Cardiac septum (tissue), 1 donor: ENCODE data around the gene CTNNAL1. TPM values are rescaled to one million over a fixed set of nuclear protein-coding genes. Genes with fewer than 3 reads are reported as not detected.
"Not testable (repeated sequence)": the region's sequence is repeated elsewhere in the genome, so short reads cannot be mapped to it uniquely, and the experiment has no call there.

Experiments used
- DNase-seq: peaks from one replicate; pipeline ENCODE4 v3.0.0-alpha.2; 2020; ENCODE audit warnings: low spot score
- intact Hi-C: fragments of 100-400 bp; cut with DNase I; formaldehyde crosslinking; loops from one replicate; pipeline ENCODE4 v1.14.0; 2022
- microRNA-seq: library from miRNA; unstranded; fragments of <30 nt; microRNA quantifications from one replicate; pipeline ENCODE4 v1.2.0, GENCODE V29; 2020
- total RNA-seq: library from RNA; stranded (reverse); fragmentation: NEBNext Ultra II Directional; extraction: Animal tissue kit (Norgen Biotek cat#: 25700); gene quantifications from one replicate; pipeline ENCODE4 v1.2.1, GENCODE V29; 2021
- donor health status: DM: no; HTN: no; CAD: no.

CTNNAL1 gene
- total RNA-seq, 1 donor from 2014 or later, result 72.8 TPM

GRCh38 chr9:108903420-108904103 lies 109.7 kb downstream of the CTNNAL1 start:
- DNase-seq, result no peak
- intact Hi-C loops, result no loop called here

- no peak for DNase-seq
- intact Hi-C loops, result no loop called here
These were observed 113.1 kb downstream of the CTNNAL1 start for GRCh38 chr9:108900176-108900575.

GRCh38 chr9:108899023-108899695 lies 114.1 kb downstream of the CTNNAL1 start:
- intact Hi-C loops, DNase-seq: not testable (repeated sequence)

GRCh38 chr9:108897324-108898096 lies 115.8 kb downstream of the CTNNAL1 start:
- no peak for DNase-seq
- intact Hi-C loops, result no loop called here

- intact Hi-C loops, result no loop called here
- DNase-seq, result no peak
These were observed 118.9 kb downstream of the CTNNAL1 start for GRCh38 chr9:108894225-108894997.

Small RNA genes lying within 50 kb of the gene (microRNA-seq; reads per million reads assigned to microRNA genes)
- gene MIR32, result 306 reads per million, percentile 71 among the genes with 10 or more reads in this experiment

Other genes starting within 250 kb of the CTNNAL1 start
- not detected for gene ACTL7B, start 157.5 kb downstream of the CTNNAL1 start, total RNA-seq
- not detected for gene ACTL7A, start 151.2 kb downstream of the CTNNAL1 start, total RNA-seq
- gene ELP1, start 79.4 kb downstream of the CTNNAL1 start, total RNA-seq, result 24.2 TPM
- gene ABITRAM, start 79.1 kb downstream of the CTNNAL1 start, total RNA-seq, result 11.1 TPM
- gene TMEM245, start 106.4 kb upstream of the CTNNAL1 start, total RNA-seq, result 73.7 TPM
- 0.81 TPM for gene FRRS1L, start 153.8 kb upstream of the CTNNAL1 start, total RNA-seq